Middle frontal gyrus (tissue), 1 donor: ENCODE data around the gene REXO1.

Experiments used
- DNase-seq: peaks from one replicate; pipeline ENCODE4 v3.0.0-alpha.2; 2015; ENCODE audit warnings: low spot score; ENCODE audit errors: extremely low spot score

REXO1 gene

DNA sequence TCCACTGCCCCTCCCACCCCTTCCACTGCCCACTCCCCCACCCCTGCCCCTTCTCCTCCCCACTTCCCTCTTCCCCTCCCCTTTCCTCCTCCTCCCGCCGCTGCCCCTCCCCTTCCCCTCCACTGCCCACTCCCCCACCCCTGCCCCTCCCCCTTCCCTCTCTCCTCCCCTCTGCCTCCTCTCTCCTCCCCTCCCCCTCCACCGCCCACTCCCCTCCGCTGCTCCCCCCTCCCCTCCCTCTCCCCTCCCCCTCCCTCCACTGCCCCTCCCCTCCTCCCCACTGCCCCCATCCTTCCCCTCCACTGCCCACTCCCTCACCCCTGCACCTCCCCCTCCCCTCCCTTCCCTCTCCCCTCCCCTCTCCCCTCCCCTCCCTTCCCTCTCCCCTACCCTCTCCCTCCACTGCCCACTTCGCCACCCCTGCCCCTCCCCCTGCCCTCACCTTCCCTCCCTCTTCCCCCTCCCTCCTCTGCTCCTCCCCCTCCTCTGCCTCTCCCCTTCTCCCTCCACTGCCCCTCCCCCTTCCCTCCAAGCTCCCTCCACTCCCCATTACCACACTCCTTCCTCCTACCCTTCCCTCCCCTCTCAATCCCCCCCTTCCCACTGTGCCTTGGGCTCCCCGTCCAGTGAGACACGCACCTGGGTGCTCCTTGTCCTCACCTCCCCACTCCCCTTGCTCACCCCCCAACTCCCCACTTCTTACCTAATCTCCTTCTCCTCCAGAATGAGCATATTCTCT is 58.1 kb downstream of the REXO1 start:
- DNase-seq = no peak

DNA sequence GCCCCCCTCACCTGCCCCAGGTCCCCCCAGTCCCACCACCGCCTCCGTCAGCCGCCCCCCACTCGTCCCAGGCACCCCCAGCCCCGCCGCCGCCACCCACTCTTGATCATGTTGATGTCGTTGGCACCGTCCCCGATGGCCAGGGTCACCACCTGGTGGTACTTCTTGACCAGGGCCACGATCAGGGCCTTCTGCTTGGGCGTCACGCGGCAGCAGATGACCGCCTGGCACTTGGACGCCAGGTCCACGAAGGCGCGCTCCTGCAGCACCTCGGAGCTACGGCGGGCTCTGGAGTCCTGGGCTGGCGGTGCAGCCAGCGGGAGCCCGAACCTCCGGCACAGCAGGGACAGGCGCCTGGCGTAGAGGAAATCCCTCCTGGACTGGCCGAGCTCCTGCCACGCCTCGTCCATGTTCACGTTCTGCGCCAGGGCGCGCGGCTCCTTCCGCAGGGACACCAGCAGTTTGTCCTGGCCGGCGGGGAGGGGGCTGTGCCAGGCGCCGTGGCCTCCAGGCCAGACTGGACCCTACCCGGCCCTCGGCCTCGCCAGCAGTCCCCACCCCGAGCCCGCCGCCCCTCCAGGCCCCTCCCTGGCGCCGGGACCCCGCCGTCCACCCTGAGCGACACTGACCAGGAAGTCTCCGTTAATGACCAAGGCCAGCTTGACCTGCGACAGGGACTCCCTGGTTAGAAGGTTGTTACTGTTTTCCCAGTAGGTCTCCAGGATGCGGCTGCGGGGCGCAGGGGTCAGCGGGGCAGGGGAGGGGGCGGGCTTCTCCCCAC is 58.8 kb downstream of the REXO1 start:
- DNase-seq = no peak

DNA sequence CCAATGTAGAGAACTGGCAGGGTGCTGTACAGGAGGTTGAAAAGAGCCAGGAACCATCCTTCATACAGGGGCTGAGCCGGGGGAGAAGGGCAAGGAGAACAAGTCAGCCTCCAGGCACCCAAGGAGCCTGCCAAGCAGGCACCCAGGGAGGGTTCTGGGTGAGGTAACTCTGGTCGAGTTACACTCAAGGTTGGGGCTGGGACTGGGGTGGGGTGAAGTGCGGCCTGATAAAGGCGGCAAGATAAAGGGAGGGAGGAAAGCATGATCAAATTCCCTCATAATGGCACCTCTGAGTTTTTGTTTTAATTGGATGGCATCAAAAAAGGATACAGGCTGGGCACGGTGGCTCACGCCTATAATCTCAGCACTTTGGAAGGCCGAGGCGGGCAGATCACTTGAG is 61.2 kb downstream of the REXO1 start:
- DNase-seq = no peak

DNA sequence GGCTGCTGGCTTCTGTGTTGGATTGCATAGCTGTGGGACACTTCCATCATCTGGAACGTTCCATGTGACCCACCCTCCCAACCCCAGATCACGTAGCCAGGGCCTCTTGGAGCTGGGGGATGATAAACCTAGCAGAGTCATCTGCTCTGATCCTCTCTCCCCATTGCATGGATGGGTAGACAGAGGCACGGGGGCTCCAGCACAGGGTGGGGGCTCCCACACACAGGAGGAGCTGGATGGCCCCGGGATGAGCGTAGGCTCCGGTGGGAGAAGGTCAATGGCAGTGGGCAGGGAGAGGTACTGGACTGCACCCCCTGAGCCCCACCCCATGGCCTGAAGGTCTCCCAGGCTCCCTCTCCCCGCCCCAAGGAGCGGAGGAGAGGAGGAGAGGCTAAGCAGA is 61.6 kb downstream of the REXO1 start:
- no peak for DNase-seq

DNA sequence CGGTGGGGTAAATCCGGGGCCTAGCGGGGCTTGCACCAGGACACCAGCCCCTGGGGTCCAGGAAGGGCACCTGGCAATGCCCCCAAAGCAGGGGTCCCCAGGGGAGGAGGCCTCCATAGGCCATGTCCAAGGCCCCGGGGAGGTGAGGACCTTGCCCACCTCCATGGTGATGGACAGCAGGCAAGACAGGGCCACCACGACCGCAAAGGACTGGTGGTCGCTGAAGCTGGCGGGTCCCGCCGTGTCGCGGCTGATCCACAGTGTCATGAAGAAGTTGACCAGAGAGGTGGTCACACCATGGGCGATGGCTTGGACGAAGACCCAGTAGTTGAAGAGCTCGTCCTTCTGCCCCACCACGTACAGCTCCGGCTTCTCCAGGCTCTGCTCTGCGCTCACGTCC is 63.0 kb downstream of the REXO1 start:
- no peak for DNase-seq

DNA sequence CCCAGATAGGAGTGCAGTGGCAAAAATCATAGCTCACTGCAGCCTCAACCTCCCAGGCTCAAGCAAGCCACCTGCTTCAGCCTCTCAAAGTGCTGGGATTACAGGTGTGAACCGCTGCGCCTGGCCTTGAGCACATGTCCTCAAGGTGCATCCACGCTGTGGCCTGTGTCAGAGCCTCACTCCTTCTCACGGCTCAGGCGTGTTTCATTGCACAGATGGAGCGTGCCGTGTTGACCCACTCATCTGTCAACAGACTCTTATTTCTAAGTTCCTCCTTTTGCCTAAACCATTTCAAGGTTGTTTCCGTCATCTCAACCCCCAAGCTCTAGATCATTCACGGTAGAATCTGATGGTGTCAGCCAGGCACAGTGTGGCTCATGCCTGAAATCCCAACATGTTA is 64.4 kb downstream of the REXO1 start:
- no peak for DNase-seq

DNA sequence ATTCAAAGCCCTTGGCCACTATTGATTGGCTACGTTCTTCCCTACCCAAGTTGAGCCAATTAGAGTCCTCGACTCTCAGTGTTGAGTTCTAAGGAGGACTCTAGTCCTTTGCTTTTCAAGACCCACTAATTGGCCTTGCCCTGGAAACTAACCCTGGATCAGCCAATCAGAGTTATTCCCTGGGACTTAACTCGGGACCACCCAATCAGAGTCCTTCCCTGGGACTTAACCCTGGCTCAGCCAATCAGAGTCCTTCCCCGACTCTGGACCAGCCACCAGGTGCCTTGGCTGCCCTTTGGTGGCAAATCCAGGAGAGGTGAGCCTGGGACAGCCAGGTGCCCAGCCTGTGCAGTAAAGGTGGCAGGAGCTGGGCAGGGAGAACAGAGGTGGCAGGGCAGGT is 64.9 kb downstream of the REXO1 start:
- DNase-seq = no peak

DNA sequence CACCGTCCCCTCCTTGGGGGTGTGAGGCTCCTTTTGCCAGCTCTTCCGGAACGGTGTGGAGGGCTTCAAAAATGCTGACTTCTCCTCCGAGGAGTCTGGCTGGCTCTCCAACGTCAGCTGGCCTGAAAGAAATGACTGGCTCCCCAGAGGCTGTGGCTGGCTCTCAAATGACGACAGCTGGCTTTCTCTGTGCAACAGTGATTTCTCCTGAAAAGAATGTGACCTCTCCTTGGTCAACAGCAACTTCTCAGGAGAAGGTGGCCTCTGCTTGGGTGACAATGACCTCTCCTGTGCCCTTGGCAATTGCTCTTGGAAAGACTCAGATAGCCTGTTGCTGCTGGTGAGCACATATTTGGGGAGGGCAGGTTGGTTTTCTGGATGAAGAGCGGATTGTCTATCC is 65.8 kb downstream of the REXO1 start:
- DNase-seq = no peak

DNA sequence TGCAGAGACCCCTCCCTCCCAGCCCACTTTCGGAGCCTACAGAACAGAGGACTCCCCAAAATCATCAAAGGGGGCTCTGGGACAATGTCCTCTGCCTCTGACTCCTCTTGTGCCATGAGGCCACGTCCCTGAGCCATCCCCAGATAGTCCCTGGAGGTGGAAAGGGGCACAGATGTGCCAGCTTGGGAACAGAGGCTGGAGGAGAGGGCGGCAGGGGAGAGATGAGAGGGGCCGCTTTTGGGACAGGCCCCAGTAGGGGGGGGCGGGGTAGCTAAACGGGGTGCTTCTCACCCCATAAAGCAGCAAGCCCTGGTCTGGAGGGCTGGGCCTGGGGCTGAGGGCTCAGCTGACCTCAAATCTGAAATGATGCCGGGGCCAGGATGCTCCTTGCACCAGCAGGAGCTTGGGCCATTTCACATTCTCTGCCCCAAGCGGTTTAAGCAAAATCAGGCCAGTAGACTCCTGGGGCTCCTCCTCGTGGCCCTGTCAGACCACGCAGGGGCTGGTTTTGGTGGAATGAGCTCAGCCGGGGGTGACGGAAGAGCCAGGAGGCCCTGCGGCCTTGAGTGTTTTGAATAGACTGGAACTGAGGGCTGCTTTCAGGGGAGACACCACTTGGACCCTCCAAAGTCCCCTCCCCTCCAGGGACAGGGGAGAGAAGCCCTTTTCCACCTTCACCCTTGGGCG is 67.9 kb downstream of the REXO1 start:
- no peak for DNase-seq

DNA sequence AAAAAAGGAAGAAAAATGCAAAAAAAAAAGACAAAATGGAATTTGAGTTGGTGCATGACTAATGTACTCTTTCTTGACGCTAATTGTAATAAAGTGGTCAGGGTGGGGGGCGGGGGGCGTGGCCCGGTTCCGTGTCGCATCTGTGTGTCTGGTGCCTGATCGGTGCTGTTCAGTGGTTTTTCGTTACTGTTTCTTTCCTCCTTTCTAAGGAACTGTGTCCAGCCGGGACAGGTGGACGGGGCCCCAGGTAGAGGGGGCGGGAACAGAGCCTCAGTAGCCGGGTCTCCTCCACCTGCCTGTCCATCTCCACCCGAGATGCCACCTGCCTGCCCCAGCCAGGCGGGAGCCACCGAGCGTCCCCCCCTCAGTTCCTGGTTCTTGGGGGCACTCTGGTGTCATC is 68.7 kb downstream of the REXO1 start:
- DNase-seq = no peak

DNA sequence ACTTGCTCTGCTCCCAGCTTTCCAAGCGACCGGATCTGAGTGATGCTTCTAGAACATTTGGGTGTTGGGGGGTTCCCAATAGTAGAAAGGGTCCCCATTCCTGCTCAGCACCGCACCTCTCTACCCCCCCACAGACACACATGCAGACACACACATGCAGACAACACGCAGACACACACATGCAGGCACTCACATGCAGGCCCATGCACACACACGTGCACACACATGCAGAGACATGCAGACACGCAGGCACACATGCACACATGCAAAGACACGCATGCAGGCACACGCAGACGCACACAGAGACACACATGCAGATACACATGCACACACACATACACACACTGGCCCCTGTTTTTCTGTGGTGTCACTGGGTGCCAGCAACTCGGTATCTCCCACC is 71.1 kb downstream of the REXO1 start:
- no peak for DNase-seq

DNA sequence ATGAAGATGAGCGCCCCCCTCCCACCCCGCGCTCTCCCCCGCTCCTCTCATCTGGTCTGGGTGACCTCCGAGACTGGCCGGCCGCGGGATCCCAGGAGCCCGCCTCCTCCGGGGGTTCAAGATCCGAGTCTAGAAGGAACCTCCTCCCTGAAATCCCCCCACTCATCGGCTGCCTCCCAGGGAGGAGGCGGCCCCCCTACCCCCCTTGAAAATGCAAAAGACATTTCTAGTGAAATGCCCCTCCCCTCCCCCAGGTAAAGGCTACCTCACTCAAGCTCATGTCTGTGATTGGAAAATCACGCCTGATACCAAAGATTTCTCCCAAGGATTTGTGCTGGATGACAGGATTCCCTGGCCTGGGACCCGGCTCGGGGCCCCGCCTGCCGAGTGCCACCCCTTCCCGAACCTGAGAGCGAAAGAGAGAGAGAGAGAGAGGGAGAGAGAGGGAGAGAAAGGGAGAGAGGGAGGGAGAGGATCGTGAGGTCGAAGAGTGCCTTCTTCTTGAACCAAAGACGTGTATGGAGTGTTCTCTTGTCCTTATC is 71.6 kb downstream of the REXO1 start:
- DNase-seq = no peak

DNA sequence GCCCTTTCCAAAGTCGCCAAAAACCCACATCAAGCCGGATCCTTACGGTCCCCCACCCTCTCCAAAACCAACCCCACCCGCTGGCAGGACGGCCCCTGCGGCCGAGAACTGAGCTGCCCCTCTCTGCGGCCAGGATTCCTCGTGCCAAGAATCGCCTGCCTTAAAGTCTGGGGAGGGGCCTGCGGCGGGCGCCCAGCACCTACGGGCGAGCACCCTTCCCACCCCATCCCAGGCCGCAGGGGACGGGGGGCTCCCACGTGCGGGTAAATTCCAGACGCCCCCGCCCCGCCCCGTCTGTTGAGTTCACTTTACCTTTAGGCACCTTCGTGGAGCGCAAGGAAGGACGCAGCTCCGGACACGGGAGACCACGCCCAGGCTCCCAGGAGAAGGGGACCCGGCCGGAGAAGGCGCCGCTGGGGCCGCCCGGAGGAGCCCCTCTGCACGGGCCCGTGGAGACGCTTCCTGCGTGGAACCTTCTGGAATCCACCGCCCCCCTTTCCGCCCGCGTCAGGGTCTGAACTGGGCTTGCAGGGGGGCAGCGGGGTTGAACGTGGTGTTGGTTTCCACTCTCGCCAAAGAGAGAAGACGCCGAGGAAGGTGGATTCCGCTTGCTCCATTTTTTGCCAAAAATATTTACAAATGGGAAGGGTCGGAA is 72.2 kb downstream of the REXO1 start:
- DNase-seq = no peak

DNA sequence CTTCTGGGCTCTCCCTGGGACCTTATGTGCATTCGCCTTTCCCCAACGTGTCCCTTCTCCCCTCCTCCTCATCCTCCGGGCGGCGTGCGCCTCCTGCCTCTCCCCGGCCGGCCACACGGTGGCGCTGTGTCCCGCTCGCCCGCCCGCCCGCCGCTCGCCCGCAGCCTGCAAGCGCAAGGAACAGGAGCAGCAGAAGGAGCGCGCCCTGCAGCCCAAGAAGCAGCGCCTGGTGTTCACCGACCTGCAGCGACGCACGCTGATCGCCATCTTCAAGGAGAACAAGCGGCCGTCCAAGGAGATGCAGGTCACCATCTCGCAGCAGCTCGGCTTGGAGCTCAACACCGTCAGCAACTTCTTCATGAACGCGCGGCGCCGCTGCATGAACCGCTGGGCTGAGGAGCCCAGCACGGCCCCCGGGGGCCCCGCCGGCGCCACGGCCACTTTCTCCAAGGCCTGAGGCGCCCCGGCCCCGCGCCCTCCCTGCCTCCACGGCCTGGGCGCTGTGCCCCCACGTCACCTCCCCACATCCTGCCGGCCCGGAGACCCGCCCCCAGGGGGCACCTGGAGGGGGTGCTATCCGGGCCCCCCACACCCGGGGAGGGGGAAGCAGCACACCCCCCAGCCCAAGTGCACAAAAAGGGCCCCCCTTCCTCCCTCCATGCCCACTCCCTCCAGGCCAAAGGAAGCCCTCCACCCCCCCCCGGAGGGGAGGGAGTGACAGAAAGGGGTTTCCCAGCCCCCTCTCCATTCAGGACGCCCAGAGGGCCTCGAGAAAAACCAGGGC is 73.1 kb downstream of the REXO1 start:
- no peak for DNase-seq

DNA sequence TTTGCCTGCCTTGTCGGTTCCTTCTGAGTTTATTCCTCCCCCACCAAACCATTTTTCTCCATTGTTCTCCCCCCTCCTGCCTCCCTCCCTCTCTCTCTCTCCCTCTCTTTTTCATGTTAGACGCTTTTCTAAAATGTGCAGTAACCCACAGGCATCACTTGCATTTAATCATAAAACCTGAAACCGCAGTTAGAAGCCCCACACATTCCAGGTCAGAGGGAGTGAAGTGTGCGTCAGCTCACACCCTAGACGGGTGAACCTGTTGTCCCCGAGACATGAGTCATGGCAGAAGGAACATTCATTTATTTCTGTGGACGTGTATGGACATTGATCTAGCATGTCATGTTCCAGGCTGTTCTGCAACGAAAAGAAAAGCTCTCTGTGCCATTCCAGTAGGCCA is 75.1 kb downstream of the REXO1 start:
- no peak for DNase-seq

DNA sequence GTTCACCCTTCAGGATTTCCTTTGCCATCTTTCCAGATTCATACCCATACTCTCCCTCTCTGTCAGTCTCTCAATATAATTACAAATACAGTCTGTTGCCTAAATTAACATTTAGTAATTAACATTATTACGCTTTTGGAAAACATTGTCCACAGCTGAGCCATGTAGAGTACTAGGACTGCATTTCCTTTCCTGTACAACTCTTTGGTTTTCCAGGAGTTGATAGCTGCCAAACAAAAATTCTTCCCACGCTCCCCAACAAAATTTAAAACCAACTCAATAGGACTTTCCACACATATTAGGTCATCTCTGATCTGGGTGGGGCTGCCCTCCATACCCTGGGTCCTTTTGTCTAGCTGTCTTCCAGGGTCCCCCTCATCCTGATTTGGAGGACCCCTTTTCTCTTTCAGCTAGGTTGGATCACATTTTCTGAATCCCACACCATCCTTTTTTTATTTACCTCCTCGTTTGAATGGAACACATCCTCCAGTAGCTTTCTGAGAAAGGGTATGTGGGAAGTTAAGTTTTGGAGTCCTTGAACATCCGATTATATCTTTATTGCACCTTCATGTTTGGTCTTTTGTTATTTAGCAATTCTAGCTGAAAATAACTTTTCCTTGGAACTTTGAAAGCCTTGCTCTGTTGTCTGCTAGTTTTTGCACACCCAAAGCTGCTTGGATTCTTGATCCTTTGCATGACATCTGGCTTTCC is 77.3 kb downstream of the REXO1 start:
- DNase-seq = no peak

DNA sequence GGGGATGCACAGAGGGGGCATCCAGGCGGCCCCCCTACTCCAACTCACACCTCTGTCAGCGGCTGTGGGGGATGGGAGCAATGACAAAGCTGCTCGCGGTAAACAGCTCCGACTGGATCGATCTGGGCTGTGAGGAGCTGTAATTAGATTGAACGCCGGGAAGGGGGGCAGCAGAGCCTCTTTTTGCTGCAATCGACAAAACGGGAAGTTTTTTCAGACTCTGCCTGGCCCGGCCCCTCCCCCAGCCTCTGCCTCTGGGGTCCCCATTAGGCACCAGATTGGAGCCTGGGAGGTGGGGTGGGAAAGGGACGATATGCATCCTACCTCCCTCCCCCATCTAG is 78.7 kb downstream of the REXO1 start:
- no peak for DNase-seq

DNA sequence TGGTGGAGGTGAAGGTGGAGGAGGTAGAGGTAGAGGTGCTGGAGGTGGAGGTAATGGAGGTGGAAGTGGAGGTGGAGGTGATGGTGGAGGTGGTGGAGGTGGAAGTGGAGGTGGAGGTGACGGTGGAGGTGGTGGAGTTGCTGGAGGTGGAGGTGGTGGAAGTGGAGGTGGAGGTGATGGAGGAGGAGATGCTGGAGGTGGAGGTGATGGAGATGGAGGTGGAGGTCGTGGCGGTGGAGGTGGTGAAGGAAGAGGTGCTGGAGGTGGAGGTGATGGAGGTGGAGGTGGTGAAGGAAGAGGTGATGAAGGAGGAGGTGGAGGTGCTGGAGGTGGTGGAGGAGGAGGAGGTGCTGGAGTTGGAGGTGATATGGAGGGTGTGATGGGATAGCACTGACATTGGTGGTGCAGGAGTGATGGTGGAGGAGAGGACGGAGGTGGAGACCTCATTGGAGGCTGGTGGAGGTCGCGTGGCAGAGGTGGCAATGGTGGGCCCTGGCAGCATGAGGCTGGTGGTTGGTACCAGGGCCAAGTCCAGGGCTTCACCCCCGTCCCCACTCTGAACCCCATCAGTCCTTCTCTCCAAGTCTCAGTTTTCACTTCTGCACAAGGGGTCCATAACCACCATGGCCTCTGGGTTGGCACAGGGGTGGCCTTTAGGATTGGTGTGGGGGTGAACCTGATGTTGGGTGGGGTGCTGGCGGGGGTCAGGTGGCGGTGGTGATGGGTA is 79.2 kb downstream of the REXO1 start:
- DNase-seq = no peak

DNA sequence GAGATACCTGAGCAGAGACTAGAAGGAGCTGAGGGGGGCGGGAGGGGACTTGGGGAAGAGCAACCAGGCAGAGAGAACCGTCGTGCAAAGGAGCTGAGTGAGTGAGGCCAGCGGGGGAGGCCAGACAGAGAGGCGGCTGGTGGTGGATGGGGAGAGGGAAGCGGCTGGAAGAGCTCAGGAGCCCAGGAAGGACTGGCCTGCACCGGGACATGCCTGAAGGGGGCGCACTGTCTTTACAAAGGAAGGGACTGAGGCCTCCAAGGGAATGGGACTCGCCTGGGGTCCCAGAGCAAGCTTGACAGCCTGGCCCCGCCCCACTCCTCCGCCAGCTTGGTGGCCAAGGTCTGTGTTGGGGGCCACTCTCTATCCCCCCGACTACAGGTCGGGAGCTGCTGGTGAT is 80.0 kb downstream of the REXO1 start:
- DNase-seq = no peak

DNA sequence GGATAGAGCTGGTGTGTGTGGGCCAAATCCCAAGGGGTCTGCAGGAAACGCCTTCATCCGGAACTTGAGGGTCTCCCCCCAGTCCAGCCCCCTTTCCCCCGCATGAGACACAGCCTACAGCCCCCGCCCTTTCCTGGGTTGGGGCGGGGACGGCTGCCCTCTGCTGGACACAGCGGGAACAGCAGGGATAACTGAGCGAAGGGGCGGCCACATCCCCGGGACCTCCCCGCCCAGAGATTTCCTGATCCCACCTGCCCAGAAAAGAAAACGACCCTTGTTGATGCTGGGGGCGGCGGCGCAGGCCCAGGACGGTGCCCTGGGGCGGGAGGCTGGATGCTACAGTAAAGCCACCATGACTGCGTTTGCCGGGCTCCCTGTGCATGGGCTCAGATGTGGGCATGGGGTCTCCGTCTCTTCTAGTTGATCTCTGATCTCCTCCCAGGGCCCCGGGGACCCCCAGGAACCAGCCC is 80.8 kb downstream of the REXO1 start:
- no peak for DNase-seq
